ENCODE measurements around the gene ATP8B1. TPM values are rescaled to one million over a fixed set of nuclear protein-coding genes. Genes with fewer than 3 reads are reported as not detected.

The ATP8B1 gene
- total RNA-seq, 1 donor from 2014 or later, result 13.1 TPM

- H3K4me3 ChIP-seq (ENCODE audit: low read depth, low read length), result no peak overlapping the region
- TF ChIP-seq, protein P1, sequence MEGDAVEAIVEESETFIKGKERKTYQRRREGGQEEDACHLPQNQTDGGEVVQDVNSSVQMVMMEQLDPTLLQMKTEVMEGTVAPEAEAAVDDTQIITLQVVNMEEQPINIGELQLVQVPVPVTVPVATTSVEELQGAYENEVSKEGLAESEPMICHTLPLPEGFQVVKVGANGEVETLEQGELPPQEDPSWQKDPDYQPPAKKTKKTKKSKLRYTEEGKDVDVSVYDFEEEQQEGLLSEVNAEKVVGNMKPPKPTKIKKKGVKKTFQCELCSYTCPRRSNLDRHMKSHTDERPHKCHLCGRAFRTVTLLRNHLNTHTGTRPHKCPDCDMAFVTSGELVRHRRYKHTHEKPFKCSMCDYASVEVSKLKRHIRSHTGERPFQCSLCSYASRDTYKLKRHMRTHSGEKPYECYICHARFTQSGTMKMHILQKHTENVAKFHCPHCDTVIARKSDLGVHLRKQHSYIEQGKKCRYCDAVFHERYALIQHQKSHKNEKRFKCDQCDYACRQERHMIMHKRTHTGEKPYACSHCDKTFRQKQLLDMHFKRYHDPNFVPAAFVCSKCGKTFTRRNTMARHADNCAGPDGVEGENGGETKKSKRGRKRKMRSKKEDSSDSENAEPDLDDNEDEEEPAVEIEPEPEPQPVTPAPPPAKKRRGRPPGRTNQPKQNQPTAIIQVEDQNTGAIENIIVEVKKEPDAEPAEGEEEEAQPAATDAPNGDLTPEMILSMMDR (IDR thresholded peaks at IDR 0.05; ENCODE audit: insufficient read depth, low read length, poor library complexity, severe bottlenecking), result no peak
- no peak for DNase-seq (ENCODE audit: low read depth)
- no peaks in the 10 kb centered on the region for H3K36me3 ChIP-seq (ENCODE audit: control insufficient read depth, insufficient read depth, low read length)
- H3K27me3 ChIP-seq (ENCODE audit: control insufficient read depth, insufficient read depth, low read length), result no peaks in the 10 kb centered on the region
Measured at GRCh38 chr18:57696271-57696670, 106.8 kb downstream of the ATP8B1 start.

DNA sequence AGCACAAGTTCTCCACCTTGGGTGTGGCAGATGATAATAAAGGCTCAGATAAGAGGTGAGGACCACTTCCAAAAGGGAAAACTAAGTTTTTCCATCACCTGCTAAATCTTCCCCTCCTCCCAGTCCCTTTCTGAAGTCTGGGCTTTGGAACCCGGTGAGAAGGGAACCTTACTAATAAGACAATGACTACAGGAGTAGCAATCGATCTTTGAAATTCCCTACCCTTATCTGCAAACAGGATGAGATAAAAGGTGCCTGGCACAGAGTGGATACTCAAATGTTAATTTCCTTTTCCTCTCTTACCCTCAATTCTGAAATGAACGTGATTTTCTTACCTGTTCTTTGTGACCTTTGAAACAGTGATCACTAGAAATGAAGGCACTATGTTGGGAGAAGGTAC lies 111.8 kb downstream of the ATP8B1 start:
- Histone ChIP-seq H3K27me3 (ENCODE audit: control insufficient read depth, insufficient read depth, low read length) (no peaks in the 10 kb centered on the region), H3K36me3 (ENCODE audit: control insufficient read depth, insufficient read depth, low read length) (peaks cover 1% of the 10 kb centered on the region), H3K4me3 (ENCODE audit: low read depth, low read length) (no peak overlapping the region)
- TF ChIP-seq, protein P1 (IDR thresholded peaks at IDR 0.05; ENCODE audit: insufficient read depth, low read length, poor library complexity, severe bottlenecking), result no peak
- DNase-seq (ENCODE audit: low read depth), result no peak

DNA sequence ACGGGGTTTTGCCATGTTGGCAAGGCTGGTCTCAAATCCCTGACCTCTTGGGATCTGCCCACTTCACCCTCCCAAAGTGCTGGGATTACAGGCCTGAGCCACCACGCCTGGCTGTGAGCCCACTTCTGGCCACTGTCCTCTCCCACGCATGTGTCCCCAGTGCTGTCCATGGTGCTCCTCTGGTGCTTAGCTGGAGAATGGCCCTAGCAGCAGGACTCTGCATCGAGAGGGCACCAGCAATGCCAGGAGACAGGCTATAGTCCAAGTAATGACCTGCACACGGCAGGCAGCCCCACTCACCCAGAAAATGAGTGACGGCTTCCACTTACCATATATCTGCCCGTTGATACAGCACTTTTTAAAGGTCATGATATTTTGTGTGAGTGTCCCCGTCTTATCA lies 115.1 kb downstream of the ATP8B1 start:
- DNase-seq (ENCODE audit: low read depth), result no peak
- TF ChIP-seq, protein P1 (IDR thresholded peaks at IDR 0.05; ENCODE audit: insufficient read depth, low read length, poor library complexity, severe bottlenecking), result no peak
- H3K36me3 ChIP-seq (ENCODE audit: control insufficient read depth, insufficient read depth, low read length), result peaks cover 1% of the 10 kb centered on the region
- no peaks in the 10 kb centered on the region for H3K27me3 ChIP-seq (ENCODE audit: control insufficient read depth, insufficient read depth, low read length)
- no peak overlapping the region for H3K4me3 ChIP-seq (ENCODE audit: low read depth, low read length)

GRCh38 chr18:57683470-57683869 lies 119.6 kb downstream of the ATP8B1 start:
- no peak overlapping the region for H3K4me3 ChIP-seq (ENCODE audit: low read depth, low read length)
- DNase-seq (ENCODE audit: low read depth), result no peak
- TF ChIP-seq, protein P1 (IDR thresholded peaks at IDR 0.05; ENCODE audit: insufficient read depth, low read length, poor library complexity, severe bottlenecking), result no peak
- H3K36me3 ChIP-seq (ENCODE audit: control insufficient read depth, insufficient read depth, low read length), result peaks cover 1% of the 10 kb centered on the region
- H3K27me3 ChIP-seq (ENCODE audit: control insufficient read depth, insufficient read depth, low read length), result no peaks in the 10 kb centered on the region

GRCh38 chr18:57677262-57678211 lies 125.6 kb downstream of the ATP8B1 start:
- H3K4me3 ChIP-seq (ENCODE audit: low read depth, low read length), result no peak overlapping the region
- no peak for DNase-seq (ENCODE audit: low read depth)
- TF ChIP-seq, protein P1 (IDR thresholded peaks at IDR 0.05; ENCODE audit: insufficient read depth, low read length, poor library complexity, severe bottlenecking), result no peak
- no peaks in the 10 kb centered on the region for H3K36me3 ChIP-seq (ENCODE audit: control insufficient read depth, insufficient read depth, low read length)
- H3K27me3 ChIP-seq (ENCODE audit: control insufficient read depth, insufficient read depth, low read length), result no peaks in the 10 kb centered on the region

Measured in kidney epithelial cell (primary cell).